ENCODE data around the gene ISG20. TPM values are rescaled to one million over a fixed set of nuclear protein-coding genes. Genes with fewer than 3 reads are reported as not detected.

The ISG20 gene
- total RNA-seq, result 383 TPM

GRCh38 chr15:88638626-88639372 lies at the start of gene ISG20:
ISG20 (plus strand) TSS chr15:88639016; CDS start chr15:88639367, 351 bp downstream.
- DNase-seq (ENCODE audit: low spot score), result peak; percentile 98

DNA sequence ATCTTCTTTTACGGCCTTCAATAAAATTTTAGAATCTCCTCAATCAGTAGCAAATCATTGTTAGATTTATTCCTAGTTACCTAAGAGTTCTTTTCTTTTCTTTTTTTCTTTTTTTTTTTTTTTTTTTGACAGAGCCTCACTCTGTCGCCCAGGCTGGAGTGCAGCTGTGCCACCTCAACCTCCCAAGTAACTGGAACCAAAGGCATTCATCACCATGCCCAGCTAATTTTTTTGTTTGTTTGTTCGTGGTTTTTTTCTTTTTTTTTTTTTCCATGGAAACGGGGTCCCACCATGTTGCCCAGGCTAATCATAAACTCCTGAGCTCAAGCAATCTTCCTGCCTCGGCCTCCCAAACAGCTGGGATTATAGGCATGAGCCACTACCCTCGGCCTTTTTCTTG lies 48.1 kb upstream of the ISG20 start:
- DNase-seq (ENCODE audit: low spot score), result no peak

- DNase-seq (ENCODE audit: low spot score), result no peak
Observed at GRCh38 chr15:88591384-88591783, 47.4 kb upstream of the ISG20 start.

DNA sequence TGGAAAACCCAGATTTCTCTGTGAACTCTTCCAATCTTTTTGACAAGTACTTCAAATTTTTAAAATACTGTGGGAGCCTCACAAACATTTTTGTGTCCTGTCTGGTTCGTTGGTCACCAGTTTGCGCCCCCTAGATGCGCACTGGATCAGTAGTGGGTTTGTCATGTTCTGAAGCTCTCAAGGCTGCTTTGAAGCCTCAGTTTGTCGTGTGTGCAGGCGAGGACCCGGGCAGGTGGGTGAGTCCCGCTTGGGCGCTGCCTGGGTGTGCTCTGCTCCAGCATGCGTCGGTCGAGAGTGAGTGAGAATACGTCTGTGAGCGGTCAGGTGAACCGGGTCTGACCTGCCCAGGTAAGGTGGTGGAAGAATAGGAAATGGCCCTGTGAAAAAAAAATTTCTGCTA lies 34.9 kb upstream of the ISG20 start:
- DNase-seq (ENCODE audit: low spot score), result no peak

DNA sequence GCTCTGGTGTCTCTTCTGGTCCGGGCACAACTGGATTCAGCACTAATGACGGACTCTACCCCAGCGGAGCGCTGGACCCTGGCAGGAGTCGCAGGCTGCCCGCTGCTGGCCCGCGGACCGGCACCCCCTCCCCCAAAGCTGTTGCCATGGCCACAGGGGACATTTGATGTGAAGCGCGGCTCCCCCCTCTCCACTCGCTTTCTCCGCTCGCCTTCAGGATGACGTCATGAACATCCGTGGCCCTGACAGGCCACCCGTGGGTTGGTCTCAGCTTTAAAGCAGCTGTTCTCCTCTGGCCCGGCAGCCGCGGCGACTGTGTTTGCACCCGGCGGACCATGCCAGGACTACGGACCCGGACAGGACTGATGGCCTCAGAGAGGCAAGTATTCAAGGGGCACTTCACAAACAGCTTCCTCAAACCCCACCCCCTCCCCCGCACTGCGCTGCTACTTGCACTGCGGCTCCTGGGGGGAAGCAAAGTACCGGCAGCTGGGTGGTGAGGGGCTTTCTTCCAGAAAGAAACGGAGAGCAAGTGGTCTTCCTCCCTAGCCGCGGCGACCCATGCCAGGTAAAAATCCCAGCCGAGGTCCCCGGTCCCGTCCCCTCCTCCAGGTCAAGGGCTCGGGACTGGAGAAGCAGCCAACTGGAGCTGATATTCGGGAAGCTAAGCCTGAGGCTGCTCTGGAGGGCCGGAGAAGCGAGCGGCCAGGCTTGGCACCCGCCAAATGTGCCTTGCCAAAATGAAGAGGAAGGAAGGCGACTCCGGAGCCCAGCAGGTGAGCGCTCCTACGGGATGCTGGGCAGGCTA lies 34.2 kb upstream of the ISG20 start:
- no peak for DNase-seq (ENCODE audit: low spot score)

- DNase-seq (ENCODE audit: low spot score), result no peak
Observed at GRCh38 chr15:88605189-88606069, 33.4 kb upstream of the ISG20 start.

- no peak for DNase-seq (ENCODE audit: low spot score)
Observed at GRCh38 chr15:88606070-88606794, 32.6 kb upstream of the ISG20 start.

- no peak for DNase-seq (ENCODE audit: low spot score)
Observed at GRCh38 chr15:88607951-88608350, 30.9 kb upstream of the ISG20 start.

- DNase-seq (ENCODE audit: low spot score), result no peak
Observed at GRCh38 chr15:88608607-88609181, 30.1 kb upstream of the ISG20 start.

DNA sequence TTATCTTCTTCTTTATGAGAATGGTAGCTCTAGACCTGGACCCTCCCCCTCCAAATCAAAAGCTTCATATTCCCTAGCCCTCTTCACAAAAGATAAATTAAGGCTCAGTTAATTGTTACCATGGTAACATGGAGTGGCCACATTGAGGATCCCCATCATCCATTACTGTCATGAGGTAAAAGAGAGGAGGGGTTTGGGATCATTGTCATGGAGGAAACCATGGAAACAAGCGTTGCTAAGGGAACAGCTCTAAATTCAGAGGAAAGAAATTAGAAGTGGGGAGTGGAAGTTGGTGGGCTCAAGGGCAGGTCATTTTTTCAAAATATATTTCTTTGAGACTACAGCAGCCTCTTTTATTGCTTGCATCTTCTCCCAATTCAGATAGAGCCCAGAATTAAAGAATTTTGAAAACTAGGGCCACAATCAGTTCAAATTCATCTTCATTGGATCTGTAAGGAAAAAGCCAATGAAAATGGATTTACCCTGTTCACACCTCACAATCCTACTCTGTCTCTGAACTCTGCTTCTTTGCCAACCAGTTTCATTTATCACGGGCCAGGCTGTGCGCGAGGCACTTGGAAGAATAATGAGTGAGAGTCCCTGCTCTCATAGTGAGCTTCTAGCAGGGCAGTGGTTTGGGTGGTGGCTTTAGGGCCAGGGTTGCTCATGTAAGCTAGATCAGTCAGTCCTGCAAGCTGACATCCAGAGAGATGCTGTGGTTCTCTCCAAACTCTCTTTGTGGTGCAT lies 29.3 kb upstream of the ISG20 start:
- DNase-seq (ENCODE audit: low spot score), result no peak

- no peak for DNase-seq (ENCODE audit: low spot score)
Observed at GRCh38 chr15:88610701-88611231, 28.1 kb upstream of the ISG20 start.

DNA sequence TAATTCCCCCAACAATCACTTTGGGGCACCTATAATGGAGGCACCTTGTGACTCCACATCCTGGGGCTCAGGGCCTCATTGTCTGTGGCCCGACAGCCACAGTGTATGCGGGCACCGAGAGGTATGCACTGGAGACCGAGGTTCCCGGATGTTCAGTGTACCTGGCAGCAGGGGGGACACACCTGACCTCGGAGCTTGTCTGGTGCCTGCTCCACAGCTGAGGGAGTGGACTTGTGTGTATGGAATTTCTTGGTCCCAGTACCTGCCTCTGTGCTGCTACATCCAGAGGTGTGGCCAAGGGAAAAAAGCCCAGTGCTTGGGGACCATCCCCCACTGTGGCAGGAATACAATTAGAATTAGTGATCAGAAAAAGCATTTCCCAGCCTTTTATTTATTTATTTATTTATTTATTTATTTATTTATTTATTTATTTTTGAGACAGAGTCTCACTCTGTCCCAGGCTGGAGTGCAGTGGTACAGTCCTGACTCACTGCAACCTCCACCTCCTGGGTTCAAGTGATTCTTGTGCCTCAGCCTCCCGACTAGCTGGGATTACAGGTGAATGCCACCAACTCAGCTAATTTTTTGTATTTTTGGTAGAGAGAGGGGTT lies 26.5 kb upstream of the ISG20 start:
- DNase-seq (ENCODE audit: low spot score), result no peak

- DNase-seq (ENCODE audit: low spot score), result no peak
Observed at GRCh38 chr15:88613074-88613944, 25.5 kb upstream of the ISG20 start.

DNA sequence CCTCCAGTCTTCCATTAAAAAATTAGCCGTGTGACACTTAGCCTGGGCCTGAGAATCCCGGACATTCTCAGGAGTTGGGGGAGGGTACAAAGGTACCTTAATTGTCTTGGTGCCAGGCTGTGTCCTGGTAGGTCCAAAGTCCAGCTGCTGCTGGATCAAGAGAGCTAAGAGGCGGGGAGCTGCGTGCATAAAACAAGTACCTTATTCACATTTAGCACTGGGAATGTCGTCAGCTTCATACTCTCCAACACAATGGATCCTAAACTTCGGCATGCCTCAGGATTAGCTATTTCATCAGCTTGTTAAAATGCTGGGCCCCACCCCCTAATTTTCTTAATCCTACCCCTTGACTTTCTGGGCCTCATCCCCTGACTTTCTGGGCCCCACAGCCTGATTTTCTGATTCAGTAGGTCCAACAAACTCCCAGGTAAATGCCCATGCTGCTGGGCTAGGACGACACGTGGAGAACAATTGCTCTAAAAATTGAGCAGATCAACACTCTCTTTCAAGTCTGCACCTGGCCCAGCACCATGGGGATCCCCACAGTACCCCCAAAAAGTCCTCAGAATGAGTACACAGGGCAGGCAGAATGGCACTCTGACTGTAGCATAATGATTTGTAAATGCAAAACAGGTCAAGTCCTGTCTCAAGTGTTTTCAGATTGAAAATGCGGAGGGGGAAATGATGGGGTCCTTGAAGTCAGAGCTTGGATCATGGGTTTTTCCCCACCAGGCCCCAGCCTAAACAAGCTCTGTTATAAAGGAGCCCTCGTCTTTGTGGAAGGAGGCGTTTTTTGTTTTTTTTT lies 23.3 kb upstream of the ISG20 start:
- DNase-seq (ENCODE audit: low spot score), result peak; percentile 85

DNA sequence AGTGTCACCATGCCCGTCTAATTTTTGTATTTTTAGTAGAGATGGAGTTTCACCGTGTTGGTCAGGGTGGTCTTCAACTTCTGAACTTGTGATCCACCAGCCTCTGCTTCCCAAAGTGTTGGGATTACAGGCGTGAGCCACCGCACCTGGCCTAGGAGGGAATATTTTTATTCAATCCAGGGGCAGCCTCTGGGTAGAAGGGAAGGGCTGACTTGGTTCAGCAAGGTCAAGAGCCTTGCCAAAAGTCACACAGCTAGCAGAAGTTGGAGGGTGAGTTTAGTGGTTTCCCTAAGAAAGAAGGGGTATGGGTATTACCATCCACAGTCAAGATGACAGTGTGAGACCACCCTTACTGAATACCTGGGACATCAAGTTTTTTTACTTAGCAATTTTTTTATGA lies 22.6 kb upstream of the ISG20 start:
- no peak for DNase-seq (ENCODE audit: low spot score)

DNA sequence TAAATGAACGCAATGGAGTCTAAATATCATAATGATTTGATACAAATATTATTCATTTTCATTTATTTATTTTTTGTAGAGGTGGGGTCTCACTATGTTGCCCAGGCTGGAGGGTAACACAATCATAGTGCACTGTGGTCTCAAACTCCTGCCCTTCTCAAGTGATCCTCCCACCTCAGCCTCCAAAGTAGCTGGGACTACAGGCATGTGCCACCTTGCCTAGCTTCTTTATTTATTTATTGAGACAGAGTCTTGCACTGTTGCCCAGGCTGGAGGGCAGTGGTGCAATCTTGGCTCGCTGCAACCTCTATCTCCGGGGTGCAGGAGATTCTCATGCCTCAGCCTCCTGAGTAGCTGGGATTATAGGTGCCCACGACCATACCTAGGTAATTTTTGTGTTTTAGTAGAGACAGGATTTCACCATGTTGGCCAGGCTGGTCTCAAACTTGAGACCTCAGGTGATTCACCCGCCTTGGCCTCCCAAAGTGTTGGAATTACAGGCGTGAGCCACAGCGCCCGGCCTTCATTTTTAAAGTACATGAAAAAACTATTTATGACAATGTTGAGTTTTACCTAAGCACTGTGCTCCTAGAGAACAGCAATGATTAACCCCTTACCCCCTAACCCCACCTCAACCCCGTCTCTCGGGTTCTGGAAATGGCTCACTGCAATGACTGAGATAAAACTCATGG lies 21.6 kb upstream of the ISG20 start:
- DNase-seq (ENCODE audit: low spot score), result no peak

GRCh38 chr15:88617790-88618189 lies 21.0 kb upstream of the ISG20 start:
- no peak for DNase-seq (ENCODE audit: low spot score)

All from mucosa of gallbladder (tissue), 1 donor.